PC-9 (cell line): ENCODE measurements around the gene GOLGA3. TPM values are rescaled to one million over a fixed set of nuclear protein-coding genes. Genes with fewer than 3 reads are reported as not detected.
"Not testable (repeated sequence)": the region's sequence is repeated elsewhere in the genome, so short reads cannot be mapped to it uniquely, and the experiment has no call there.

Source experiments
- Bru-seq: library from RNA; stranded (reverse); fragments of 400-500 nt; gene quantifications from one replicate; lab custom pipeline; 2021; lab: Mats Ljungman, UMichigan
- BruChase-seq, 2 experiments: library from RNA; stranded (reverse); fragments of 400-500 nt; gene quantifications; one replicate each; lab custom pipeline; 2021; lab: Mats Ljungman, UMichigan
- BruUV-seq: library from RNA; stranded (reverse); fragments of 400-500 nt; replicated peaks from 2 replicates; lab custom pipeline; 2021; lab: Mats Ljungman, UMichigan
- CTCF ChIA-PET: fragments of 300-600 bp; sonication (Branson Sonifier 250); formaldehyde crosslinking; loops from one replicate; lab custom pipeline; 2022; ENCODE audit warnings: antibody characterized with exemption; lab: Charles Lee
- POLR2A ChIA-PET: fragments of 300-600 bp; sonication (Branson Sonifier 250); formaldehyde crosslinking; loops from one replicate; lab custom pipeline; 2022; ENCODE audit warnings: antibody characterized with exemption; ENCODE audit not compliant: unreplicated experiment; lab: Charles Lee
- DNase-seq, 2 experiments: peaks; one replicate each; pipeline versions ENCODE4 v3.0.0 to v3.0.0-alpha.2; 2015 to 2022; ENCODE audit warnings: mixed read lengths in 1 of 2
- H2AFZ ChIP-seq: fragments of 200-600 bp; sonication (generic); 2 replicates; pipeline ENCODE4 v1.8.1; 2017; ENCODE audit warnings: antibody characterized with exemption
- H3F3A ChIP-seq: fragments of 200-600 bp; sonication (generic); 2 replicates; pipeline ENCODE4 v1.8.1; 2017; ENCODE audit warnings: antibody characterized with exemption, mild to moderate bottlenecking, low read depth; ENCODE audit not compliant: insufficient read depth
- H3K27ac ChIP-seq: fragments of 200-600 bp; sonication (generic); 2 replicates; pipeline ENCODE4 v1.6.1; 2016; ENCODE audit warnings: mixed run types
- H3K27me3 ChIP-seq: fragments of 200-600 bp; sonication (generic); 2 replicates; pipeline ENCODE4 v1.6.1; 2016; ENCODE audit warnings: low read depth, mixed run types; ENCODE audit not compliant: insufficient read depth
- H3K36me3 ChIP-seq: fragments of 200-600 bp; sonication (generic); 2 replicates; pipeline ENCODE4 v1.6.1; 2016; ENCODE audit warnings: low read depth, mixed run types
- H3K4me1 ChIP-seq: fragments of 200-600 bp; sonication (generic); replicated peaks from 2 replicates; pipeline ENCODE4 v1.6.1; 2016; ENCODE audit warnings: mixed run types; ENCODE audit not compliant: insufficient read depth
- H3K4me2 ChIP-seq: fragments of 200-600 bp; sonication (generic); 2 replicates; pipeline ENCODE4 v1.6.1; 2017; ENCODE audit warnings: mixed run types
- H3K4me3 ChIP-seq: fragments of 200-600 bp; sonication (generic); 2 replicates; pipeline ENCODE4 v1.6.1; 2016; ENCODE audit warnings: mixed run types
- H3K79me2 ChIP-seq: fragments of 200-600 bp; sonication (generic); 2 replicates; pipeline ENCODE4 v1.6.1; 2017; ENCODE audit warnings: low read depth, mixed run types
- H3K9me2 ChIP-seq: fragments of 200-600 bp; sonication (generic); 2 replicates; pipeline ENCODE4 v1.8.1; 2017; ENCODE audit warnings: mild to moderate bottlenecking; ENCODE audit not compliant: insufficient read depth
- H3K9me3 ChIP-seq: fragments of 200-600 bp; sonication (generic); 2 replicates; pipeline ENCODE4 v1.8.1; 2016; ENCODE audit warnings: low read depth; ENCODE audit not compliant: insufficient read depth
- H4K20me1 ChIP-seq: fragments of 200-600 bp; sonication (generic); 2 replicates; pipeline ENCODE4 v1.8.1; 2017; ENCODE audit not compliant: insufficient read depth
- CTCF ChIP-seq: fragments of 200-600 bp; sonication (generic); conservative IDR thresholded peaks from 2 replicates; pipeline ENCODE4 v1.6.1; 2017; ENCODE audit warnings: mixed run types, antibody characterized with exemption, mild to moderate bottlenecking, moderate library complexity
- EZH2 ChIP-seq: fragments of 200-600 bp; sonication (generic); IDR thresholded peaks from 2 replicates; pipeline ENCODE4 v1.8.0; 2017; ENCODE audit warnings: antibody characterized with exemption, low read depth
- intact Hi-C: fragments of 100-400 bp; cut with micrococcal nuclease; formaldehyde crosslinking; loops from one replicate; pipeline ENCODE4 v1.10.0; 2022; ENCODE audit not compliant: unreplicated experiment
- long read RNA-seq: library from polyadenylated mRNA; stranded (forward); transcript quantifications from one replicate; pipeline ENCODE4 v2.0.0, GENCODE V29; 2022
- total RNA-seq: library from RNA; stranded (reverse); gene quantifications from 2 replicates; pipeline ENCODE4 v1.2.3, GENCODE V29; 2021

GOLGA3 gene
- 69.3 and 72.7 TPM in 2 replicates for total RNA-seq
- percentile 77 among the genes with signal in this experiment for Bru-seq, nascent RNA
- BruChase-seq, experiment 1, labeled RNA remaining after a 2-hour chase = percentile 91 among the genes with signal in this experiment
- percentile 94 among the genes with signal in this experiment for BruChase-seq, experiment 2, labeled RNA remaining after a 6-hour chase
- long read RNA-seq, partial matches to known transcripts = 7 of 21 reads
- long read RNA-seq, other reads (novel, unspliced or antisense) = 14 of 21 reads

- Histone ChIP-seq H3K27me3 (no peaks in the 10 kb centered on the region), H3K9me2 (no peaks in the 10 kb centered on the region), H3K36me3 (peaks cover 6% of the 10 kb centered on the region), H3K4me1 (peaks cover 13% of the 10 kb centered on the region; the same call in 1 of the 2 replicates), H3K4me2 (peak within 1 kb of the TSS; percentile 91), H4K20me1 (peaks cover 35% of the 10 kb centered on the region), H3K79me2 (peaks cover 43% of the 10 kb centered on the region), H3K27ac (peak within 1 kb of the TSS; percentile 91), H3K9me3 (no peaks in the 10 kb centered on the region), H3F3A (no peaks in the 10 kb centered on the region; the same call in 1 of the 2 replicates), H2AFZ (peak within 1 kb of the TSS; percentile 92), H3K4me3 (peak within 1 kb of the TSS; percentile 92)
- TF ChIP-seq EZH2 (no peak), CTCF (no peak)
- peak; percentile 70 to 90 for DNase-seq
- intact Hi-C loops = loop anchor here (1.0 to 2.0 kb wide), 2 partner anchors 128 to 157 kb away; partner anchors contain the start of genes ZNF26 and ZNF605
- no TSS peak for BruUV-seq
- ChIA-PET POLR2A (interaction anchor here (0.6 to 0.7 kb wide), 5 partner anchors 58 to 1074 kb away, joined by 3 to 6 read pairs (median 5); partner anchors contain the start of gene CHFR), CTCF (interaction anchor here (0.7 kb wide), 1 partner anchor 184 kb away, joined by 4 read pairs; no protein-coding TSS in a partner anchor)
Observed at GRCh38 chr12:132828706-132829534, at the start of gene GOLGA3. TSS of gene GOLGA3 (minus strand) at chr12:132828869. CDS start at chr12:132822128, 6,741 bp downstream.

- CTCF ChIA-PET, BruUV-seq: not testable (repeated sequence)
Observed at GRCh38 chr12:132874620-132875019, 46.0 kb upstream of the GOLGA3 start.

GRCh38 chr12:132874175-132874574 is 45.5 kb upstream of the GOLGA3 start:
- Histone ChIP-seq H3K27me3 (no peaks in the 10 kb centered on the region), H2AFZ (no peak overlapping the region), H3K27ac (no peak overlapping the region), H3K4me1 (no peaks in the 10 kb centered on the region), H4K20me1 (no peaks in the 10 kb centered on the region), H3F3A (no peaks in the 10 kb centered on the region), H3K36me3 (no peaks in the 10 kb centered on the region; the same call in 1 of the 2 replicates), H3K9me3 (no peaks in the 10 kb centered on the region), H3K79me2 (no peaks in the 10 kb centered on the region), H3K4me3 (no peak overlapping the region), H3K9me2 (no peaks in the 10 kb centered on the region), H3K4me2 (no peak overlapping the region)
- TF ChIP-seq CTCF (no peak), EZH2 (no peak)
- intact Hi-C loops = no loop called here
- ChIA-PET CTCF (no interaction called here), POLR2A (no interaction called here)
- no TSS peak for BruUV-seq
- DNase-seq = no peak

More at GRCh38 chr12:132874620-132875019, 46.0 kb upstream of the GOLGA3 start:
- intact Hi-C loops, H3K79me2 ChIP-seq, H3K36me3 ChIP-seq, H3K4me1 ChIP-seq, H3K27ac ChIP-seq, DNase-seq, H3K9me3 ChIP-seq, H4K20me1 ChIP-seq, H3K4me3 ChIP-seq, POLR2A ChIA-PET, H3K9me2 ChIP-seq, H3K4me2 ChIP-seq, H3F3A ChIP-seq, H3K27me3 ChIP-seq, H2AFZ ChIP-seq: not testable (repeated sequence)
